Medulla oblongata (tissue), 1 donor: ENCODE results near the gene KCNG4.

Experiments used
- DNase-seq: peaks from one replicate; pipeline ENCODE4 v3.0.0-alpha.2; 2015; ENCODE audit errors: extremely low spot score

The KCNG4 gene, protein sequence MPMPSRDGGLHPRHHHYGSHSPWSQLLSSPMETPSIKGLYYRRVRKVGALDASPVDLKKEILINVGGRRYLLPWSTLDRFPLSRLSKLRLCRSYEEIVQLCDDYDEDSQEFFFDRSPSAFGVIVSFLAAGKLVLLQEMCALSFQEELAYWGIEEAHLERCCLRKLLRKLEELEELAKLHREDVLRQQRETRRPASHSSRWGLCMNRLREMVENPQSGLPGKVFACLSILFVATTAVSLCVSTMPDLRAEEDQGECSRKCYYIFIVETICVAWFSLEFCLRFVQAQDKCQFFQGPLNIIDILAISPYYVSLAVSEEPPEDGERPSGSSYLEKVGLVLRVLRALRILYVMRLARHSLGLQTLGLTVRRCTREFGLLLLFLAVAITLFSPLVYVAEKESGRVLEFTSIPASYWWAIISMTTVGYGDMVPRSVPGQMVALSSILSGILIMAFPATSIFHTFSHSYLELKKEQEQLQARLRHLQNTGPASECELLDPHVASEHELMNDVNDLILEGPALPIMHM

DNA sequence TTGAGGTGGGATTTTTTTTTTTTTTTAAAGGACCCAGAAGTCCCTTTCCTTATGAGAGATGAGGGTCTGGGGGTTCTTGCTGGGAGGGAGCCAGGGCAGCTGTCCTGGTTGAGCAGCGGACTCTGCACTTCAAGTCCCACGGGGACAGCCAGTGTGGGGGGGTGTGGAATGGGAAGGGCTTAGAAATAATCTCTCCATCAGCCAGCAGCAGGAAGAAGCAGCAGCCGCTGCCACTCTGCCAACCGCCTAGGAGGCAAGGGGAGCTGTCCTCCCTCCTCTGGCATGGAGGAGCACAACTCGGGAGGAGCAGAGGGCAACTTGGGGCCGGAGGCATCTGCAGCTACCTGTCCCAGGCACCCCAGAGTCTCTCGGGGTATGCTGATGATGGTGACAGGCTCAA lies at the start of gene KCNG4:
Gene KCNG4 (minus strand): TSS at position 104 of the 400 bp plus-strand sequence. CDS start 2,527 bp downstream, outside the sequence.
- DNase-seq, result no peak

GRCh38 chr16:84288902-84289301 lies 49.1 kb upstream of the KCNG4 start:
- DNase-seq, result no peak

DNA sequence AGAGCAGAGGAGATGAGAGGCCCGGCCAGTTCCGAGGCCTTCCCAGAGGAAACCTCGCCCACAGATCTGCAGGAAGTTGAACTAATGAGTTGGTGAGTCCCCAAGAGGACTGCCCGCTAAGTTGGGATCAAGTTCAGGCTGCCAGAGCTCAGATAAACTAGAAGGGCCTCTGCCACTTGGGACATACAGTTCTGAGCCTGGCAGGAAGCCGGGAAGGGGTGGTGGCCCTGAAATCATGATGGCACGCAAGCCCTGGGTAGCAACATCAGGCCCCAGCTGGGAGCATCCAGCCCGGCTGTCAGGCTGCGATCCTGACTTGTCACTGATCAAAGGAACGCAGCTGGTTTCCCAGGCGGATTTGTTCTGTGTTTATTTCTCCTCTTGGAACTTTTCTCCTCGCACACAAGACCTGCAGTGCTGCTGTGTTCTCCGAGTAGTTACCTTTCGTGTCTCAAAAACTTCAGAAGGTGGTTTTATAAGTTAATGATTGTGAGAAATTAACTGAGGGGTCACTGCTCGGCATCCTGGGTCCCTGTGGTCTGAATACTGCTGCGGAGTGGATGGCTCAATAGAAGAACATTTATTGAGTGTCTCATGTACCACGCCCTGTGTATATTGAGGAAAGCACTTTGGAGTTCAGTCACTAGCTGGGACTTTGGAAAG lies 46.9 kb upstream of the KCNG4 start:
- DNase-seq, result no peak

DNA sequence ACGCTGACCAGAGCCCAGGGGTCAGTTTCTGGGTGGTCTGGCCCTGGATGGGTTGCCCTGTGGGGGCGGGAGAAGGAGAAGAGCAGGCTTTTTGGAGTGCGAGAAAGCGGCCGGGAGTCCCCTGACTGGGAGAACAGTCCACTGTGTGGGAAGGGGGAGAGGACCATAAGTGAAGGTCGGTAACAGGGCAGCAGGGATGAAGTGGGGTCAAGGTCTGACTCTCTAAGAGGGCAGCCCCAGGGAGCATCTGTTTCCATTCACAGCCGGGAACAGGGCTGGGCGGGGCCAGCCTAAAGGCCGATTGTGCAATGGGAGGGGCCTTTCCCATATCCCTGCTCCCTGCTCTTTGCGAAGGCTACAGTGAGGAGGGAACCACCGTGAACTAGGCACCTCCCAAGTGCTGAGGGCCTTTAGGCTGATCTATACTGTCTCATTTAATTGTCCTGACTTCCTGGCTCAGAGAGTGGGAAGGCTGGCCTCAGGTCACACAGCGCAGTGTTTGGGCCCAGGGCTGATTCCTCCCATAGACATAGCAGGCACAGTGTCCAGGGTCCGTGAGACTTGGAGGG lies 44.4 kb upstream of the KCNG4 start:
- DNase-seq, result no peak

DNA sequence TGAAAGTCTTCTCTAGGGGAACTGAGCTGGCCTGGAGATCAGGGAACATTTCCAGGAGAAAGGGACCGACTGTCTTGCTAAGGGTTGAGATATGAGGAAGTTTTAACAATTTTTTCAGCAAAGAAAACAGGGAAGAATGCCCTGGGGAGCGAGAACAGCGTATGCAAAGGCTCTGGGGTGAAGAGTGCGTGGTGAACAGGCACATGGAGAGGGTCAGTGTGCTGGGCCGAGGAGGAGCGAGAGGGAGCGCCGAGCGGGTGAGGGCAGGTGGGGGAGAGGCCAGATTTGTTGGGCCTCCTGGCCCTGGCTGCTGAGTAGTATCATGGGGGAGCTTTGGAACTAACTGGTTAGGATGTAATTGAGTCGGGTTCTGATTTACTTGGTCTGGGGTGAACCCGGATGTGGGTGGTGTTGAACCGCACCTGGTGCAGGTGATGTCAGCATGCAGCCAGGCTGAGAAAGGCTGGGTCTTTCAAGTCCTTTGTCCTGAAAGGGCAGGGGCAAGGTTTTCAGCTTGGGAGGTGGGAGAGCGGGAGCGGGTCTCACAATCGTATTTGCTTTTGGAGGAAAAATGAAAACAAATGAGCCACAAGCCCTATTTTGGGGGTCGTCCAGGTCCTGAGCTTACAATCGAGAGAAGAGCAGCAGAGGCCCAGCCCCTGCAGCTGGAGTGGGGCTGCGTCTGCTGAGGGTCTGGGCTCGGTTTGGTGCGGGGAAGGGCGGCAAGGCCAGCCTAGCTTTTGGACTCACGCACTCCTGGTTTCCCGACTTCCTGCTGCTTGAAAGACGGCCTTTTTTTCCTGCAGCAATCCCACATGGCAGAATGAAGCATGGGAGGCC lies 43.7 kb upstream of the KCNG4 start:
- DNase-seq, result no peak

DNA sequence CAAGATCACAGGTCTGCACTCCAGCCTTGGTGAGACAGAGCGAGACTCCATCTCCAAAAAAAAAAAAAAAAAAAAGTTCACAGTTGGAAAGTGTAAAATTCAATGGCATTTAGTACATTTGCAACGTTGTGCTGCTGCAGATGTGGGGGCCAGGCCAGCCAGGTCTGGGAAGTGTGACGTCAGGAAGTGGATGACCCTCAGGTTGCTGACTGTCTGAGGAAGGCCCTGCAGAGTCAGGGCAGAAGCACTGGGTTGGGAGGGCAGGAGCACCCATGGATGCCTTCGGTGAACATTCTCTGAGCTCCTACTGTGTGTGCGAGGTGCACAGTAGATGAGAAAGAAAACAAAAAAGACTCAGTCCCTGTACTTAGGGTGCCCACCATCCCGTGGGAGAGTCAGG lies 42.7 kb upstream of the KCNG4 start:
- DNase-seq, result no peak

DNA sequence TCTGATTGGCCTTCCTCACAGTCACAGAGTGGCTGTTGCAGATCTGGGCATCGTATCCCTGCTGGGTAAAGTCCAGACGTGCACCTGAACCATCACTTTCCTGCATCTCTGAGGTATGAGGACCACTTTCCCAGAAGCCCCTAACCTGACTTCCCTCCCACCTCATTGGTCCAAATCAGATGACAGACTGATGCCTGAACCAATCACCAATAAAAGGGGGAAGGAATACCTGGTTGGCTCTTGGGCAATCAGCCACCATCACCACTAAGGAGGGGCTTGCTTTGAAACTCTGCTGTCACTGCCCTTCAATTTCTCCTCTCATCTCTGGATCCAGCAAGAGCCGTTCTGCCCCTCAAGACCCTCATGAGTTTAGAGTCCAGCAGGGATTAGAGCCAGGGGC lies 41.3 kb upstream of the KCNG4 start:
- DNase-seq, result no peak

DNA sequence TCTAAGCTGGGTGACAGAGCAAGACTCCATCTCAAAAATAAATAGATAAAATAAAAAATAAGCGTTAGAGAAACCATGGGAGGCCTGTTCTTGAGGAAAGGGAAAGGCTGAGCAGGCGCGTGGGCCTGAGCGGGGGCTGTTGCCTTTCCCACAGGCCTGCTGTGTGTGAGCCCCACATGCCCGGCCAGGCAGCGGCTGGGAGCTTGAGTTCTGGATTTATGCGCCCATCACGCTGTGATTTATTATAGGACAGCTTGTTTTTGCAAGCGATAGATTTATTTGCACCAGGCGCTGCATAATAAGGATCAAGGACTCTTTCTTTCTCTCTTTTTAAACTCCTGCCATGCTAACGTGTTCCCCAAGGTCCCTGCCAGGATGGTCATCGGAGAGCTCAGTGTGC lies 40.1 kb upstream of the KCNG4 start:
- DNase-seq, result no peak

DNA sequence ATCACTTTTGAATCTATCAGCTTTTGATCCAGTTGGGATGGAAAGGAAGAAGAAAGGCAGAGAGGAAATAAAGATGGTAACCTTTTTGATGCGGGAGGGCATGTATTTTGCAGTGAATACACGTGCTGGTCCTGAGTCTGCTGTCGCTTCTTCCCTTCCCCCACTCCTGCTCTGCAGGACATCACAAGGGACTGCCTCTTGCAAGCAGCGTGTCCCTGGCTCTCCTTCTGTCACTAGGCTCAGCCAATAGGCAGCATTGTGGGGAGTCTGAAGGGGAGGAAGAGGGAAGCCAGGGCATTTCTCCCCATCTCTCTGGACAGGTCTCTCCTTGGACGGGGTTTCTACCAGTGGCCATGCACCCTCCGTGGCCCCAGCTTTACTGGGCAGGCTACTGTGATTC lies 39.2 kb upstream of the KCNG4 start:
- DNase-seq, result peak; percentile 77

DNA sequence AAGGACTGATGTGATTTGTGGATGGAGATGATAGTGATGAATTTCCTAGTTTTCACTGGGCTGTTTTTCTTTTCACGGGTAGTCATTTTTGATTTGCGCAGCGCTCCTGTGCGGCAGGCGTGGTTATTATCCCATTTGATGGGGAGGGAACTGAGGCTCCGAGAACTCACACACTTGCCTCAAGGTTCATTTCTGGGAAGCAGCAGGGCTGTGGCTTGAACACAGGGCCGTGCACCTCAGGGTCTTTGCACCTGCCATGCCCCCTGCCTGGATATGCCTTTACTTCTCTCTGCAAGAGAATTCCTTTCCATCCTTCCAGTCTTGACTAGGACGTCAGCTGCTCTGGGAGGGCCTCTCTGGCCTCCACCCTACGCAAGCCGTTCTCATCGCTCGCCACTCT lies 38.5 kb upstream of the KCNG4 start:
- no peak for DNase-seq

DNA sequence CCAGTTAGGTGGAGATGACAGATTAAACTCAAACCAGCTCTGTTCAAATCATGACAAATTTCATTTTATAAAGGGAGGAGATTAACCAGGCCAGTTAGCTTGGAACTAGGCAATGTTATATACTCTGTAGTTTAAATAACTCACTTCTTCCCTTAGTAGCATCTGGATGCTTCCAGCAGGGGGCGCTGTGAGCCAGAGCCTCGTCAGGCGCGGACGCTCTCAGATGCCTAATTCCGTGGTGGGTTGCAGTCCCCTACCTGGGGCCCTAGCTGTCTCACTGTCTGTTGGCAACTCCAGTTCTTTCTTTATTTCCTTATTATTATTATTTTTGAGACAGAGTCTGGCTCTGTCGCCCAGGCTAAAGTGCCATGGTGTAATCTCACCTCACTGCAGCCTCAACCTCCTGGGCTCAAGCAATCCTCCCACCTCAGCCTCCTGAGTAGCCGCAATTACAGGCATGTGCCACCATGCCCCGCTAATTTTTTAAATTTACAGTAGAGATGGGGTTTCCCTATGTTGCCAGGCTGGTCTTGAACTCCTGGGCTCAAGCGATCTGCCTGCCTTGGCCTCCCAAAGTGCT lies 37.5 kb upstream of the KCNG4 start:
- DNase-seq, result peak; percentile 82

GRCh38 chr16:84275585-84276151 lies 35.9 kb upstream of the KCNG4 start:
- no peak for DNase-seq

DNA sequence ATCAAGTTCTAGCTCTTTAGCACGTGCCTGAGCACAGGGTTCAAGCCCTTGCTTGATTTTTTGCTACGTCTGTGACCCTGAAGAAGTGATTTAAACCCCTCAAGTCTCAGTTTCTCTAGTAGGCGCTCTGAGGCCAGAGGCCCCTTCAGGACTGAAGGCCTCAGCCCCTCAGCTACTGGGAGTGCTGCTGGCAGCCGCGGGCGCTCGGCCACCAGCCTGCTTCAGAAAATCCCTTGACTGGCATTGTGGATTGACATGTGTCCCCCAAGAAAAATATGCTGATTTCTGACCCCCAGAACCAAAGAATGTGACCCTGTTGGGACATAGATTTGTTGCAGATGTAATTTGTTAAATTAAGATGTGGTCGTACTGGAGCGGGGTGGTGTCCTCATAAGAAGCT lies 34.7 kb upstream of the KCNG4 start:
- DNase-seq, result no peak

DNA sequence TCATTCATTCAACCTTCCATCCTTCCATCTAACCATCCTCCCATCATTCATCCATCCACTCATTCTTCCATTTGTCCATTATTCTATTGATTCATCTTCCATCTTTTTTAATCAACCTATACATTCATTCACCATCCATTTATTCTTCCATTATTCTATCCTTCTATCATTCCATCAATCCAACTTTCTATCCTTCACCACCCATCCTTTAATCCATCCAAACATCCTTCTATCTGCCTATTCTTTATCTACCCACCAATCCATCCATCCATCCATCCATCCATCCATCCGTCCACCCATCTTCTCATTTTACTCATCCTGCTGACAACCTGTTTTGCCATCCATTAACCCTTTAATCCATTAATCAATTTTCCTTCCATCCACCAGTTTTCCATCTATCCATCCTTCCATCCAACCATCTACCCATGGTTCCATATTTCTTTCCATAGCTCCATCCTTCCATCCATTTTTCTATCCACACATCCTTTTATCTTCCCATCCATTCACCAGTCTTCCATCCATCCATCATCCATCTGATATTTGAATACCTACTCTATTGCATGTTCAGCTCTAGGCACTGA lies 33.0 kb upstream of the KCNG4 start:
- DNase-seq, result no peak

DNA sequence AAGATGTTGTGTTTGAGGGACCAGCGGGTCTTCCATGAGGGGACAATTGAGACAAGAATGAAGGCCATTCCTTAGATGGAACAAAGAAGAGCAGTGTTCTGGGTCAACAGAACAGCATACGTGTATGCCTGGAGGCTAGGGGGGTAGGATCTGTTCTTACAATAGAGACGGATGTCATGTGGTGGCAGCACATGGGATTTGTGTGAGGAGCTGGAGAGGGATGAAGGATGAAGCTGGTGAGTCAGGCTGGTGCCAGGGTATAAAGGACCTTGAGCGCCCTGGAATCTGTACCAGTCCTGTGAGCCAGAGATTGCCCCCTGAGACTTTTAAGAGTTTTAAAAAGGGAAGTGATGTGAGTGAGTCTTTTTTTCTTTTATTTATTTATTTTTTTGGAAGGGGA lies 32.1 kb upstream of the KCNG4 start:
- DNase-seq, result no peak

DNA sequence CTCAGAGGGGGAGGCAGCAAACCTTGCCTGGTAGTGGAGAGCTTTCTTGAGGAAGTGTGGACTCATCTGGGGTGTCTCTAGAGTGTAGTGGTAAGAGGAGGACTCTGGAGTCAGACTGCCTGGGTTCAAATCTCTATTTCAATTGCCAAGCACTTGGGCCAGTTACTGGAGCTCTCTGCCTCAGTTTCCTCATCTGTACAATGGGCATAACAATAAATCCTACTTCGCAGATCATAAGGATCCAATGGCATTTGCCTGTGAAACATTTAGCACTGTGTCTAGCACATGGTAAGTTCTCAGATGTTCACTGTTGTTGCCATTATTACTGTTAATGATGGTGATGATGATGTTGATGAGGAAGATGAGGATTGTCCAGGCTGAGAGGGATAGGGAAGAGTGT lies 31.2 kb upstream of the KCNG4 start:
- DNase-seq, result no peak

- no peak for DNase-seq
Observed at GRCh38 chr16:84270531-84270930, 30.7 kb upstream of the KCNG4 start.

DNA sequence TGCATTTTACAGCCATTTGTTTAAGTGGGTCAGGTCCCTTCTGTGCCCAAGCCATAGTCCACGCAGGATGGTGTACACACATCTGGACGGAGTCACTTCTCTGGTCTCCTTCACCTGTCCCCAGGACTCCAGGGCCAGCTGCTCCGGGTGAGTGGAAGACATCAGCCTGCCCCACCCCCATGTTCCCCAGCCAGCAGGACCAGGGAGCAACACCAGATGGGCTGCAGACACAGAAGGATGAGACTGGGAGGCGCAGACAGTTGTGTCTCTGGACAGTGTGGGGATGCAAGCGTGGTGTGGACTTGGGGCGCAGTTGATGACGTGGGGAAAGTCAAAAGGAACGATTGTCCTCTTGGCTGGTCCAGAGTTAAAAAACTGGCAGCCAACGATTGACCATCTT lies 30.3 kb upstream of the KCNG4 start:
- no peak for DNase-seq

DNA sequence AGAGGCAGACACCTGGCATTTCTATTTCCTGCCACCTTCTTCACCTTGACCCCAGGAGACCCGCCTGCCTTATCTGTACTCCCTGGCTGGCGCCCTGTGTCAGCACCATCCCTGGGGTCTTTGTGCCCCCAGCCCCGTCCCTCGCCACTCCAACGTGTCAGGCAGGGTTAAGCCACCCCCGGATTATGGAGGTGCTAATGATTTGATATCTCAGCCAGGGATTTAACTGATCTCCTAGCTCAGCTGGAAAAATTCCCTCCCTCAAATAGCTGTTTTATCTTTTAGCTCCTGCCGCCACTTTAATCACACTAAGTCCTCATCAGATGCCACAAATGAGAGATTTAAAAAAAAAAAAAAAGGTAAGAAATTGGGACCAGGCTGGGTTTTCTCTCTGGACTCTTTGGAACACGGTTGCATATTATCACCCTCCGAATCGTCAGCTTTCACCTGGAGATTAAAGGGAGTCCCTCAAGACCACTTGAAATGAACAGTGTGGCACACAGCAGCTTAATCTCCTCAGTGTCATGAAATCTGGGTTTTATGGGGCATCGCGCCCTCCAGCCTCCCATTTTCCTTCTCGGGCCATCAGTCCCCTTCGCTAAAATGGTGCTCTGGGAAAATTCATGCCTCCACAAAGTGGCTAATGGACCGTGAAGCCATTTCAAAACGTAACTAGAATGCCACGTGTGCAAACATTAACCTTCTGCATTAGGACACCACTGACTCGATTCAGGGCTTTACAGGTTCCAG lies 28.7 kb upstream of the KCNG4 start:
- no peak for DNase-seq

DNA sequence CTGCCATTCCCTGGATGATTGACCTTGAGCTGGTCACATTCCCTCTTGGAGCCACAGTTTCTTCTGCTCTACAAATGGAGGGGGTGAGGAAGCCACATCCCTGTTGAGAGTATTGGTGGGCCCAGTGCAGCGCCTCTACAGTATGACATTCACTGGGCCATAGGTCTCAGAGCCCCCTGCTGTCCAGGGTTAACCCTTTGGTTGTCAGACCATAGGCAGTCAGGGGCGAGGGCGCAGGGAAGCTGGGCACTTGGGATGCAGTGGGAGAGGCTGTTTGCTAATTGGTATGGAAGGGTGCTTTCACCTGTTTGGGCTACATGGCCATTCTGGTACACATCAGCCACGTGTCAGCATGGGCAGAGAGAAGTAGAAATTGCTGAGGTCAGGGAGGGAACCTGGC lies 27.6 kb upstream of the KCNG4 start:
- no peak for DNase-seq
